IMR-90 (cell line): ENCODE measurements around the gene OSBPL8.

Source experiments
- CTCF ChIP-seq: conservative IDR thresholded peaks from 2 replicates; pipeline ENCODE4 v1.5.1; 2012; ENCODE audit warnings: mild to moderate bottlenecking, low read depth, low read length, improper control_type of control experiment
- MXI1 ChIP-seq: IDR thresholded peaks from 2 replicates; pipeline ENCODE4 v1.6.1; 2012; ENCODE audit warnings: low read depth, mild to moderate bottlenecking, low read length, moderate library complexity, borderline replicate concordance
- POLR2A ChIP-seq: IDR thresholded peaks from 2 replicates; pipeline ENCODE4 v1.6.1; 2012; ENCODE audit warnings: mild to moderate bottlenecking, low read depth, low read length
- RAD21 ChIP-seq: IDR thresholded peaks from 2 replicates; pipeline ENCODE4 v1.6.1; 2012; ENCODE audit warnings: low read length, improper control_type of control experiment
- RCOR1 ChIP-seq: IDR thresholded peaks from 2 replicates; pipeline ENCODE4 v1.6.1; 2012; ENCODE audit warnings: mild to moderate bottlenecking, low read length, improper control_type of control experiment; ENCODE audit not compliant: insufficient replicate concordance
- SMC3 ChIP-seq: fragments of 150-350 bp; IDR thresholded peaks from 2 replicates; pipeline ENCODE4 v1.6.1; 2016; ENCODE audit warnings: low read depth, mild to moderate bottlenecking, antibody characterized with exemption, low read length, moderate library complexity

DNA sequence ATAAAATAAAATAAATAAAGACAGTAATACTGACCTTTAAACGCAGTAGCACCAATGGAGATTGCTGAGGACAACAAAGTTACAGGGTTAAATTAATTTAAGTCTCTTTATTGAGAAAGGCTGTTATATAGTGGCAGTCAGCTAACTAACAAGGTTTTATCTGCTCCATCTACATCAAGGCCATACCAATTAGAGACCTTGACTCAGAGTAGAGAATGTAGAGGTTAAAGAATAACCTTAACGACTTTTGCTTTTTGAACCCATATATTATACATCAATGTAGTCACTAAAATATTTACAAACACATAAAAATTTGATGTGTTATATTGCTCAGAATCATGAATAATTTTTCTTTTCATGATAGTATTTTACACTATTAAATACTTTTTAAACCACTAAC, 21.6 kb downstream of the OSBPL8 start:
- TF ChIP-seq CTCF (no peak), RAD21 (no peak), POLR2A (no peak), SMC3 (no peak), MXI1 (no peak), RCOR1 (no peak)
